HTERT RPE-1 (cell line): ENCODE results near the gene PYGB.

Experiments used
- in situ Hi-C: fragments of 300-500 bp; cut with MboI; formaldehyde crosslinking; loops from 4 replicates; pipeline ENCODE4 v1.14.3; 2020; ENCODE audit warnings: low sequenced_read_pairs

Gene PYGB

DNA sequence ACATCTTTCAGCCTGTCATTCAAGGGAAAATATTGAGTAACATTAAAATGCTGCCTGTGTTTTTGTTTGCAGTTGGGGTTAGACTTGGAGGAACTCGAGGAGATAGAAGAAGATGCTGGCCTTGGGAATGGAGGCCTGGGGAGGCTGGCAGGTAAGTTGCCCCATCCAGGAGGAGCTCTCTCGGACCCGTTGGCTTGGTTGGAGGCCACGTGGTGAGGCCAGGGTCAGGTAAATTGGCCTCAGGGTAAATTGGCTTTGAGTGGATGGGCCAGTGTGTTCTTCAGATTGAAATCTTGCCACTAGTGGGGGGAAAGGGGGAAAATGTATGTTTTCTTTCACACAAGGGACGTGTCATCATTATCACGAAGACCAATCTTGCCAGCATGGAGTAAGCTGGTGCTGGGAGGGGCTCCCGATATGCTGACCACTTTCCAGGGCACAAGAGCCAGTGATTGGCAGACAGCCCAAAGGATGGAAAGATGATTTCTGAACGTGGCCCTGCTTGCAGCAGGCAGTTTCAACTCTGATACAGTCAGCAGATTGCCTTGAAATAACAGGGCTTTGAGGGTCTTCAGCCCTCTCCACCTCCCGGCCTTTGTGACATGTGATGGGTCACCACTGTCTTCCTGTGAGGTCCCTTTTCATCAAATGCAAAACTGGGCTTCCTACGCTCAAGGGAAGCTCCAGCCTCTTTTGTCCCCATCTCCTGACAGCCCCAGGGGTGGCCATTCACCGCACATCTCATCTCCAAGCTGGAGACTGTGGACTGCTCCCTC is 21.4 kb downstream of the PYGB start:
- in situ Hi-C loops: no loop called here

- in situ Hi-C loops: no loop called here
These were observed 21.9 kb downstream of the PYGB start for GRCh38 chr20:25269833-25270170.

- in situ Hi-C loops: no loop called here
These were observed 23.0 kb downstream of the PYGB start for GRCh38 chr20:25270829-25271251.

- in situ Hi-C loops: no loop called here
These were observed 23.8 kb downstream of the PYGB start for GRCh38 chr20:25271486-25272222.

GRCh38 chr20:25272223-25273000 is 24.5 kb downstream of the PYGB start:
- in situ Hi-C loops: no loop called here

- in situ Hi-C loops: no loop called here
These were observed 25.2 kb downstream of the PYGB start for GRCh38 chr20:25273046-25273445.

DNA sequence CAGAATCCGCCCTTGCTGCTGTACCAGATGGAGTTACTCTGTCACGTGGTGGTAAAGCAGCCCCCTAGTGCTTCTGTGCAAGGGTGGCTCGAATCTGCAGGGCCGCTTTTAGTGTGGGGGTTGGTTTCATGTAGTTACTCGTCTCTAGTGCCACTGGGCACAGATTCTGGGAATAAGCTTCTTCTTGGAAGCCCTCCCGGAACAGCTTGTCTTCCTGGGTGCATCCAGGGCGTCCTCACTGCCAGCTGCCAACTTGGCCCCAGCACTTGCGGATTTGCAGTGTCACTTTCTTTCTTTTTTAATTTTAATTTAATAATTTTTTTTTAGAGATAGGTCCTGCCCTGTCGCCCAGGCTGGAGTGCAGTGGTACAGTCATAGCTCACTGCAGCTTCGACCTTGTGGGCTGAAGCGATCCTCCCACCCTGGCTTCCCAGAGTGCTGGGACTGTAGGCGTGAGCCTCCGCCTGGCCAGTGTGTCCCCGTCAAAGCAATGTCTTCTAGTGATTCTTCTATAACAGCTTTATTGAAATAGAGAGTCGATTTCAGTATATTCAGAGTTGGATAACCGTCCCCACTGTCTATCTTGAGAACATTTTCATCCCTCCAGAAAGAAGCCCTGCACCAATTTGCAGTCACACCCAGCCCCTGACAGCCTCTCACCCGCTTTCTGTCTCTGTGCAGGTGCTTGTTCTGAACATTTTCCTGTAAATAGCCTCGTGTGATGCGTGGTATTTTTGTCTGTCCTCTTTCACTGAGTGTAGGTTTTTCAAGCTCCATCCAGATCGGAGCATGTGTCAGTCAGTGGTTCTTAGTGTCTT is 25.9 kb downstream of the PYGB start:
- in situ Hi-C loops: no loop called here

DNA sequence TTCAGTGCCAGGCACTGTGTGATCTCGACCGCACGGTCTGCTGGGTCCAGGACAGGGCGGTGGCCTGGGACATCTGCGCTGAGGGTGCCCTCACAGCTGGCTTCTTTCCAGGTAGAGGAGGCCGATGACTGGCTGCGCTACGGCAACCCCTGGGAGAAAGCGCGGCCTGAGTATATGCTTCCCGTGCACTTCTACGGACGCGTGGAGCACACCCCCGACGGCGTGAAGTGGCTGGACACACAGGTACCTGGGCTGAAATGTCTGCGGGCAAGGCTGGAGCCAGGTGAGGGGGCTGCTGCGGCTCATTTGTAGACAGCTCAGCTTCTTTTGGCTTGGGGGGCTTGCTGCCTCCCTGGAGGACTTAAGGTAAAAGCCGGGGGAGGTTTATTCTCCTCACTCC is 26.6 kb downstream of the PYGB start:
- in situ Hi-C loops: no loop called here

DNA sequence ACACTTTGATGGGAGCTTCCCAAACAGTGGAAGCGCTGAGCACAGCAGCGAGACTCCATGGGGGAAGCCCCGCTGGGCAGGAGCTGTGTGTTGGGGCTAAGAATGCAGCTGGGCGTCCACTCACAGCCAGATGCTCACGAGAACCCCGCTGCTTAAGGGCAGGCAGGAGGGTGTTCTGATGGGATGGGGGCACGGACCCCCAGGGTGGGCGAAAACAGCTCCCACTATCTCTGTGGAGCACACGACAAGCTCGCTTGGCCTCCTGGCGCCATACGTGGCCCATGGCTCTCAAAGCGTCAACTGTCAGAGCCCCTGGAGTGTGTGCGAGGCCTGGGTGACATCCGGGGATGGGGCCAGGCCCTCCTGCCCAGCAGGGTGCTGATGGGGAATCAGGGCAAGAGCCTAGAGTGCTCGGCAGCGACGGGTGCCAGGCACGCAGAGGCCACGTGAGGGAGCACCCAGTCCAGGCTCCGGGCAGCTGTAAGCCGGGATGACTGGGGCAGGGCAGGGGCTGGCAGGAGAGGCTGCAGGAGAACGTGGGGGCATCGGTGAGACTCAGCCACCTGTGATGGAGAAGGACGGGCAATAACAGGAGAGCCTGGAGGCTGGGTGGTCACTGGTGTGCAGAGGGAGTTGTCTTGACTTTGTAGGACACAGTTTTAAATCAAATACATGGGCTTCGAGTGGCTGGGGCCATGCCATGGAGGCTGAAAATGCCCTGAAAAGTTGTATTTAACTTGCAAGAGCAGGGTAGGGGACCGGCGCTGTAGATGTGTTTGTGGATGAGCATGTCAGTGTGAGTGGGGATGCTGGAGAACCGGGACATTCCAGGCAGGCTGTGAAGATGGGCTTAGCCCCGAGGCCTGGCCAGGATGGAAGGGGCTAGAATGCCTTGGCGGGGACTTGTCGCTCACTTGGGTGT is 27.3 kb downstream of the PYGB start:
- in situ Hi-C loops: no loop called here

- in situ Hi-C loops: no loop called here
These were observed 28.1 kb downstream of the PYGB start for GRCh38 chr20:25275813-25276532.

GRCh38 chr20:25276533-25277050 is 28.7 kb downstream of the PYGB start:
- in situ Hi-C loops: no loop called here

- in situ Hi-C loops: no loop called here
These were observed 29.3 kb downstream of the PYGB start for GRCh38 chr20:25277051-25277801.

- in situ Hi-C loops: no loop called here
These were observed 30.1 kb downstream of the PYGB start for GRCh38 chr20:25277941-25278521.

- in situ Hi-C loops: no loop called here
These were observed 30.9 kb downstream of the PYGB start for GRCh38 chr20:25278636-25279361.

- in situ Hi-C loops: no loop called here
These were observed 31.5 kb downstream of the PYGB start for GRCh38 chr20:25279403-25279802.

DNA sequence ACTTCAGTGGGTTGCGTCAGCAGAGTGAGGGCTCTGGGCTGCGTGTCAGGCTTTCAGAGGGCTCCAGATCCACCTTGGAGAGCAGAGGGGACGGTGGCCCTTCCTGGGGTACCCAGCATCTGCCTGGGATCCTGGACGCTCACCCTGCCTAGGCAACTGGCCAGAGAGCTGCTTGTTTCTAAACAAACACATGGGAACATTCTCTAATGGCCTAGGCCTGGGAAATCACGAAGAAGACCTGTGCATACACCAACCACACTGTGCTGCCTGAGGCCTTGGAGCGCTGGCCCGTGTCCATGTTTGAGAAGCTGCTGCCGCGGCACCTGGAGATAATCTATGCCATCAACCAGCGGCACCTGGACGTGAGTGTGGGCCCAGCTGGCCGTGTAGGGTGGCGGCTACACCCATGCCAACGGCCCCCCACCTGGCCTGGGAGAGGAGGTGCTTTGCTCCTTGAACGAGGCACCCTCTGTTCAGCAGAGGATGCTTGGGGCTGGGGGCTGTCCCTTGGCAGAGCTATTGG is 32.2 kb downstream of the PYGB start:
- in situ Hi-C loops: no loop called here
